ENCODE measurements around the gene IFITM5. TPM values are rescaled to one million over a fixed set of nuclear protein-coding genes. Genes with fewer than 3 reads are reported as not detected.
A peak's percentile ranks its signal among the peaks of the same experiment; 100 is the strongest.
"Not testable (repeated sequence)": the region's sequence is repeated elsewhere in the genome, so short reads cannot be mapped to it uniquely, and the experiment has no call there.

The IFITM5 gene
- total RNA-seq, 3 donors from 2014 or later: not detected

GRCh38 chr11:316031-316701 lies 16.8 kb upstream of the IFITM5 start:
- H3K36me3 ChIP-seq: no peaks in the 10 kb centered on the region
- peak overlapping the region; percentile 65 to 93 for H3K27ac ChIP-seq
- intact Hi-C loops (cut with DNase I; ENCODE audit: low total_unique reads): no loop called here
- no peak for DNase-seq (ENCODE audit: low spot score in 2 of 2)
- H3K9me3 ChIP-seq: no peaks in the 10 kb centered on the region
- H3K27me3 ChIP-seq: no peaks in the 10 kb centered on the region
- H3K4me1 ChIP-seq: peaks cover 0 to 20% of the 10 kb centered on the region in 2 donors
- TF ChIP-seq, protein P1, sequence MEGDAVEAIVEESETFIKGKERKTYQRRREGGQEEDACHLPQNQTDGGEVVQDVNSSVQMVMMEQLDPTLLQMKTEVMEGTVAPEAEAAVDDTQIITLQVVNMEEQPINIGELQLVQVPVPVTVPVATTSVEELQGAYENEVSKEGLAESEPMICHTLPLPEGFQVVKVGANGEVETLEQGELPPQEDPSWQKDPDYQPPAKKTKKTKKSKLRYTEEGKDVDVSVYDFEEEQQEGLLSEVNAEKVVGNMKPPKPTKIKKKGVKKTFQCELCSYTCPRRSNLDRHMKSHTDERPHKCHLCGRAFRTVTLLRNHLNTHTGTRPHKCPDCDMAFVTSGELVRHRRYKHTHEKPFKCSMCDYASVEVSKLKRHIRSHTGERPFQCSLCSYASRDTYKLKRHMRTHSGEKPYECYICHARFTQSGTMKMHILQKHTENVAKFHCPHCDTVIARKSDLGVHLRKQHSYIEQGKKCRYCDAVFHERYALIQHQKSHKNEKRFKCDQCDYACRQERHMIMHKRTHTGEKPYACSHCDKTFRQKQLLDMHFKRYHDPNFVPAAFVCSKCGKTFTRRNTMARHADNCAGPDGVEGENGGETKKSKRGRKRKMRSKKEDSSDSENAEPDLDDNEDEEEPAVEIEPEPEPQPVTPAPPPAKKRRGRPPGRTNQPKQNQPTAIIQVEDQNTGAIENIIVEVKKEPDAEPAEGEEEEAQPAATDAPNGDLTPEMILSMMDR (IDR thresholded peaks at IDR 0.05): no peak
- TF ChIP-seq POLR2AphosphoS5 (IDR thresholded peaks at IDR 0.05) (no peak), POLR2A (IDR thresholded peaks at IDR 0.05) (no peak)
- peak overlapping the region; percentile 52 to 88 (median 60) for H3K4me3 ChIP-seq

DNA sequence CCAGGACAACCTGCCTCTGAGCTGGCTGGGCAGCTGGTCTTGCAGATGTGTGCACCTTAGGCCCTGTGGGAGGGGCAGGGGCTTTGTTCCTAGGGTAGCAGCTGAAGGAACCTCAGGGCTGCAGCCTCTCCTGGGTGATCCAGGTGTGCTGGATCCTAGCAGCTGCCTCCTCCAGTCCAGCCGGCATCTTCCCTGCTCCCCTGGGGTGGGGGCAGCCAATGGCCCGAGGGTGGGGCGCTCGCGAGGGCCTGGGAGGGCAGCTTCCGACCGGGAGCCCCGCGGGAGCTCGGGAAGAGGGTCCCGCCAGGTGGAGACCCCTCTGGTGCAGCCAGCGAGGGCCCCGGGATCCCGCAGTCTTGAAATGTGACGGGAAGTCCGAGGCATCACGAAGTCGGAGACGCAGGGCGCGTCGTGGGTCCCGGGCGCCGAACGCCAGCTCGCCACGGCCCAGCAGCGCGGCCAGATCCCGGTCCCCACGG lies 16.2 kb upstream of the IFITM5 start:
- Histone ChIP-seq H3K4me3 (peak overlapping the region; percentile 52 to 88 (median 60)), H3K9me3 (no peaks in the 10 kb centered on the region), H3K27ac (peak overlapping the region; percentile 65 to 93), H3K4me1 (peaks cover 0 to 20% of the 10 kb centered on the region in 2 donors), H3K27me3 (no peaks in the 10 kb centered on the region), H3K36me3 (no peaks in the 10 kb centered on the region)
- intact Hi-C loops (cut with DNase I; ENCODE audit: low total_unique reads): no loop called here
- DNase-seq (ENCODE audit: low spot score in 2 of 2): no peak
- TF ChIP-seq, protein P1 (IDR thresholded peaks at IDR 0.05): no peak
- TF ChIP-seq POLR2A (IDR thresholded peaks at IDR 0.05): no peak
- TF ChIP-seq POLR2AphosphoS5 (IDR thresholded peaks at IDR 0.05): no peak

DNA sequence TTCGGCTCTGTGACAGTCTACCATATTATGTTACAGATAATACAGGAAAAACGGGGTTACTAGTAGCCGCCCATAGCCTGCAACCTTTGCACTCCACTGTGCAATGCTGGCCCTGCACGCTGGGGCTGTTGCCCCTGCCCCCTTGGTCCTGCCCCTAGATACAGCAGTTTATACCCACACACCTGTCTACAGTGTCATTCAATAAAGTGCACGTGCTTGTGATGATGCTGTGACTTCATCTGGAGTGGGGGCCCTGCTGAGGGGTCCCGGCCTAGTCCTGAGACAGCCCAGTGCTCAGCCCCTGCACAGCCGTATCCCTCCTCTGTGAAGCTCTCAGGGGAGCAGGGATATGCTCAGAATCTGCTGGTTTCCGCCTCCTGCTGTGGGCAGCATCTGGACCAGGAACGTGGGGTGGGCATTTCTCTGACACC lies 15.7 kb upstream of the IFITM5 start:
- Histone ChIP-seq H3K27me3 (no peaks in the 10 kb centered on the region), H3K9me3 (no peaks in the 10 kb centered on the region), H3K27ac (peak overlapping the region; percentile 65 to 93), H3K4me1 (peaks cover 0 to 20% of the 10 kb centered on the region in 2 donors), H3K36me3 (no peaks in the 10 kb centered on the region), H3K4me3 (peak overlapping the region; percentile 52 to 88 (median 60))
- no peak for DNase-seq (ENCODE audit: low spot score in 2 of 2)
- TF ChIP-seq, protein P1 (IDR thresholded peaks at IDR 0.05): no peak
- TF ChIP-seq POLR2A (IDR thresholded peaks at IDR 0.05) (no peak), POLR2AphosphoS5 (IDR thresholded peaks at IDR 0.05) (no peak)
- intact Hi-C loops (cut with DNase I; ENCODE audit: low total_unique reads): no loop called here

- peak overlapping the region; percentile 52 to 88 (median 60) for H3K4me3 ChIP-seq
- H3K36me3 ChIP-seq; H3K9me3 ChIP-seq; DNase-seq (ENCODE audit: low spot score in 2 of 2); H3K27me3 ChIP-seq; intact Hi-C loops (cut with DNase I; ENCODE audit: low total_unique reads): not testable (repeated sequence)
- peaks cover 3 to 20% of the 10 kb centered on the region in 2 donors for H3K4me1 ChIP-seq
- H3K27ac ChIP-seq: peak overlapping the region; percentile 84 to 93
Measured at GRCh38 chr11:314554-314875, 15.2 kb upstream of the IFITM5 start.

- Histone ChIP-seq H3K27ac (peak within 1 kb of the TSS; percentile 84 to 93), H3K27me3 (no peaks in the 10 kb centered on the region), H3K9me3 (no peaks in the 10 kb centered on the region), H3K4me3 (peak within 1 kb of the TSS; percentile 52 to 88 (median 60)), H3K4me1 (peaks cover 9 to 20% of the 10 kb centered on the region in 2 donors), H3K36me3 (no peaks in the 10 kb centered on the region)
- no peak for DNase-seq (ENCODE audit: low spot score in 2 of 2)
- TF ChIP-seq, protein P1 (IDR thresholded peaks at IDR 0.05): no peak
- TF ChIP-seq POLR2AphosphoS5 (IDR thresholded peaks at IDR 0.05) (peak; percentile 35 to 64 (median 57)), POLR2A (IDR thresholded peaks at IDR 0.05) (no peak)
- intact Hi-C loops (cut with DNase I; ENCODE audit: low total_unique reads): no loop called here
Measured at GRCh38 chr11:313787-314553, 14.6 kb upstream of the IFITM5 start, which contains the start of gene IFITM1. IFITM1 (plus strand) TSS chr11:314040; CDS start chr11:314171, 131 bp downstream.

Data from breast epithelium (tissue), 4 donors.